ENCODE results near the gene DIRAS3.

Gene DIRAS3

DNA sequence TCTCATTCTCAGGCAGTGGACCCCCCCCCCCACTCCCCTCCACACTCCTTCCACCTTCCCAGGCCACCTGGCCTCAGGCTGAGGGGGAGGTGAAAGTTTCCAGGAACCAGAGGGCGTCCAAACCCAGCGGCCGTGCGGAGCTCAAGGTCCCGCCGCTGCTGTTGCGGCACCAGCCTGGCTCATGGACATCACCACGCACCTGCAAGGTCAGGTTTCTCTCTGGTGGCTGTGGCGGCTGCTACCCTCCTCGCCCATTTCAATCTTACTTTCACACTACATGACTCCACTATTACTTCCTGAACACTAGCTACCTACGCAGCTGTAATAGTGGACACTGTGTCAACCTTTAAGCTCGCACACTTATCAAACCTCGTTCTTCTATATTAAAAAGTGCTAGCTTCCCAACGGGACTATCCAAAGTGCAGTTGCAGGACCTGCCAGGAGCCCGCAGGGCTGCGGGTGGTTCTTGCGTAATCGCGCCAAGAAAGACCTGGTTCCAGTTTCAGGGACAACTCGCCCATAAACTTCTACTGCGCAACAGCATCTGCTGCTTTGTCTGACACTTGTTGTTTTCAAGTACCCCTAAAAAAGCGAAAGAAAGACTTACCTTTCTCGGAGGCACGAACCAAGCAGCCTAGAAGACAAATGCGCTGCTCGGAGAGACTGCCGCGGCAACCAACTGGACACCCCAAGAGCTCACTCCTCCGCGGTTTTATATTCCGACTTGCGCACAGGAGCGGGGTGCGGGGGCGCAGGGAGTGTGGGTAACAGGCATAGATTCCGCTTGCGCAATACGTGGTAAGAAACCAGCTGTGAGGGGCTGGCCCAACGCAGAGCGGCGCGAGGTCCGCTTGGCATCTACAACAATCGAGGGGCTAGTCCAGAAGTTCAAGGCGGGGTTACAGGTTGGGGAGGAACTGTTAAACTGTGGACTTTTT, at the start of gene DIRAS3:
Gene DIRAS3 (minus strand): TSS at position 687 of the 938 bp plus-strand sequence. CDS start 3,330 bp downstream, outside the sequence.
- TF ChIP-seq, protein P1, sequence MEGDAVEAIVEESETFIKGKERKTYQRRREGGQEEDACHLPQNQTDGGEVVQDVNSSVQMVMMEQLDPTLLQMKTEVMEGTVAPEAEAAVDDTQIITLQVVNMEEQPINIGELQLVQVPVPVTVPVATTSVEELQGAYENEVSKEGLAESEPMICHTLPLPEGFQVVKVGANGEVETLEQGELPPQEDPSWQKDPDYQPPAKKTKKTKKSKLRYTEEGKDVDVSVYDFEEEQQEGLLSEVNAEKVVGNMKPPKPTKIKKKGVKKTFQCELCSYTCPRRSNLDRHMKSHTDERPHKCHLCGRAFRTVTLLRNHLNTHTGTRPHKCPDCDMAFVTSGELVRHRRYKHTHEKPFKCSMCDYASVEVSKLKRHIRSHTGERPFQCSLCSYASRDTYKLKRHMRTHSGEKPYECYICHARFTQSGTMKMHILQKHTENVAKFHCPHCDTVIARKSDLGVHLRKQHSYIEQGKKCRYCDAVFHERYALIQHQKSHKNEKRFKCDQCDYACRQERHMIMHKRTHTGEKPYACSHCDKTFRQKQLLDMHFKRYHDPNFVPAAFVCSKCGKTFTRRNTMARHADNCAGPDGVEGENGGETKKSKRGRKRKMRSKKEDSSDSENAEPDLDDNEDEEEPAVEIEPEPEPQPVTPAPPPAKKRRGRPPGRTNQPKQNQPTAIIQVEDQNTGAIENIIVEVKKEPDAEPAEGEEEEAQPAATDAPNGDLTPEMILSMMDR (IDR thresholded peaks at IDR 0.05; ENCODE audit: low read length), result no peak
- no peak for TF ChIP-seq EZH2 (IDR thresholded peaks at IDR 0.05; ENCODE audit: borderline replicate concordance, low read length)
- no peaks in the 10 kb centered on the region for H3K4me1 ChIP-seq (ENCODE audit: insufficient read depth, low read length, severe bottlenecking)
- no peak within 1 kb of the TSS for H3K4me2 ChIP-seq (ENCODE audit: low read length)
- H3F3A ChIP-seq (ENCODE audit: insufficient read depth, low read length), result no peaks in the 10 kb centered on the region
- no peak within 1 kb of the TSS for H2AFZ ChIP-seq (ENCODE audit: low read length)
- H3K79me2 ChIP-seq (ENCODE audit: insufficient read depth, low read length), result no peaks in the 10 kb centered on the region
- H3K27me3 ChIP-seq (ENCODE audit: insufficient read depth, low read length), result no peaks in the 10 kb centered on the region
- no peaks in the 10 kb centered on the region for H3K36me3 ChIP-seq (ENCODE audit: insufficient read depth, low read length)
- no peak within 1 kb of the TSS for H3K4me3 ChIP-seq (ENCODE audit: low read depth, low read length, poor library complexity, severe bottlenecking)
- no peaks in the 10 kb centered on the region for H3K9me2 ChIP-seq (ENCODE audit: low read depth, low read length)
- H4K20me1 ChIP-seq (ENCODE audit: insufficient read depth, low read length), result no peaks in the 10 kb centered on the region
- no peak within 1 kb of the TSS for H3K27ac ChIP-seq (ENCODE audit: low read depth, low read length, poor library complexity, severe bottlenecking)
- no peak within 1 kb of the TSS for H3K9ac ChIP-seq (ENCODE audit: low read length)
- no peaks in the 10 kb centered on the region for H3K9me3 ChIP-seq (ENCODE audit: low read length)

- H3K9ac ChIP-seq (ENCODE audit: low read length), result no peak overlapping the region
- TF ChIP-seq, protein P1 (IDR thresholded peaks at IDR 0.05; ENCODE audit: low read length), result no peak
- TF ChIP-seq EZH2 (IDR thresholded peaks at IDR 0.05; ENCODE audit: borderline replicate concordance, low read length), result no peak
- H3K4me1 ChIP-seq (ENCODE audit: insufficient read depth, low read length, severe bottlenecking), result no peaks in the 10 kb centered on the region
- no peaks in the 10 kb centered on the region for H3F3A ChIP-seq (ENCODE audit: insufficient read depth, low read length)
- H3K9me3 ChIP-seq (ENCODE audit: low read length), result no peaks in the 10 kb centered on the region
- H3K9me2 ChIP-seq (ENCODE audit: low read depth, low read length), result no peaks in the 10 kb centered on the region
- H4K20me1 ChIP-seq (ENCODE audit: insufficient read depth, low read length), result no peaks in the 10 kb centered on the region
- H2AFZ ChIP-seq (ENCODE audit: low read length), result no peak overlapping the region
- no peaks in the 10 kb centered on the region for H3K27me3 ChIP-seq (ENCODE audit: insufficient read depth, low read length)
- H3K79me2 ChIP-seq (ENCODE audit: insufficient read depth, low read length), result no peaks in the 10 kb centered on the region
- H3K4me3 ChIP-seq (ENCODE audit: low read depth, low read length, poor library complexity, severe bottlenecking), result no peak overlapping the region
- no peaks in the 10 kb centered on the region for H3K36me3 ChIP-seq (ENCODE audit: insufficient read depth, low read length)
- no peak overlapping the region for H3K4me2 ChIP-seq (ENCODE audit: low read length)
- no peak overlapping the region for H3K27ac ChIP-seq (ENCODE audit: low read depth, low read length, poor library complexity, severe bottlenecking)
Measured at GRCh38 chr1:68093737-68094136, 43.3 kb upstream of the DIRAS3 start.

GRCh38 chr1:68087184-68087583, 36.8 kb upstream of the DIRAS3 start:
- Histone ChIP-seq H3K9me3 (ENCODE audit: low read length) (no peaks in the 10 kb centered on the region), H3F3A (ENCODE audit: insufficient read depth, low read length) (no peaks in the 10 kb centered on the region), H3K27ac (ENCODE audit: low read depth, low read length, poor library complexity, severe bottlenecking) (no peak overlapping the region), H3K36me3 (ENCODE audit: insufficient read depth, low read length) (no peaks in the 10 kb centered on the region), H3K9me2 (ENCODE audit: low read depth, low read length) (no peaks in the 10 kb centered on the region), H3K4me2 (ENCODE audit: low read length) (no peak overlapping the region), H3K79me2 (ENCODE audit: insufficient read depth, low read length) (no peaks in the 10 kb centered on the region), H3K27me3 (ENCODE audit: insufficient read depth, low read length) (no peaks in the 10 kb centered on the region), H3K4me1 (ENCODE audit: insufficient read depth, low read length, severe bottlenecking) (no peaks in the 10 kb centered on the region), H4K20me1 (ENCODE audit: insufficient read depth, low read length) (no peaks in the 10 kb centered on the region), H3K4me3 (ENCODE audit: low read depth, low read length, poor library complexity, severe bottlenecking) (no peak overlapping the region), H3K9ac (ENCODE audit: low read length) (no peak overlapping the region), H2AFZ (ENCODE audit: low read length) (no peak overlapping the region)
- TF ChIP-seq, protein P1 (IDR thresholded peaks at IDR 0.05; ENCODE audit: low read length), result no peak
- TF ChIP-seq EZH2 (IDR thresholded peaks at IDR 0.05; ENCODE audit: borderline replicate concordance, low read length), result no peak

Data from OCI-LY1 (cell line).